Measurements from ENCODE around the gene PCLO. TPM values are rescaled to one million over a fixed set of nuclear protein-coding genes. Genes with fewer than 3 reads are reported as not detected.

Gene PCLO
- total and polyA plus RNA-seq, 2 of the 8 experiments (the other 6 are each of a cell fraction or from before 2014, with no cell fraction given) = 1.5 to 3.2 TPM

DNA sequence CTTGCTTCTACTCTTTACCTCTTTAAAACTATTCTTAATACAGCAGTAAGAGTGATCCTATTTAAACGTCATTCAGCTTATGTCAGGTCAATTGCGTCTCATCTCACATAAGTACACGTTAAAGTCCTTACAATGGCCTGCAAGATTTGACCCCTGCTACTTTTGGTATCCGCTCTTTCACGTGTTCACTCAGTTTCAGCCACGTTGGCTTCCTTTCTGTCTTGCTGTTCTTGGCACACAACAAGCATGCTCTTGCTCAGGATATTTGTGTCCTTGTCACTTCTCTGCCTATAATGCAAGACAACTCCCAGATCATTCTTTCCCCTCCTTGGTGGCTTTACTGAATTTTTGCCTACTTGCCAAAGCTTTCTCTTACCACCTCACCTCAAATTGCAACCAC lies 296.8 kb downstream of the PCLO start:
- no peak overlapping the region for H4K91ac ChIP-seq (replicated peaks; ENCODE audit: insufficient read length, low read length)
- H3K18ac ChIP-seq (ENCODE audit: extremely low read depth, low read length) = no peak overlapping the region
- no peak overlapping the region for H4K5ac ChIP-seq (ENCODE audit: insufficient read length, low read depth, low read length)
- no peak overlapping the region for H2BK5ac ChIP-seq (ENCODE audit: low read depth, low read length)
- no peak overlapping the region for H3K27ac ChIP-seq (ENCODE audit: low read depth, low read length)
- H3K4me3 ChIP-seq (ENCODE audit: extremely low read depth in 1 of 4, insufficient read depth in 2 of 4, low read depth in 3 of 4, low read length in 4 of 4) = no peak overlapping the region
- H3K56ac ChIP-seq (replicated peaks; ENCODE audit: insufficient read length, low read depth, low read length) = no peak overlapping the region
- H2BK12ac ChIP-seq (ENCODE audit: low read depth, low read length) = no peak overlapping the region
- POLR2A ChIA-PET (ENCODE audit: partially characterized antibody) = no interaction called here
- no peak for DNase-seq (ENCODE audit: low read depth in 1 of 2, low spot score in 2 of 2)
- no peak overlapping the region for H3K4me2 ChIP-seq (ENCODE audit: insufficient read depth in 1 of 2, low read depth in 2 of 2, low read length in 2 of 2)
- H4K8ac ChIP-seq (ENCODE audit: extremely low read depth, insufficient read depth, low read length) = no peak overlapping the region
- H3K4me1 ChIP-seq (replicated peaks in 1 of 4; ENCODE audit: control insufficient read depth in 3 of 4, insufficient read depth in 4 of 4, low read length in 3 of 4) = no peaks in the 10 kb centered on the region
- H3K27me3 ChIP-seq (replicated peaks in 1 of 4; ENCODE audit: control insufficient read depth in 3 of 4, extremely low read depth in 1 of 4, insufficient read depth in 3 of 4, low read length in 3 of 4) = no peaks in the 10 kb centered on the region
- 0 out of 2 replicates have a peak overlapping the region, but pooled peaks have one; percentile 55 for H2BK20ac ChIP-seq (ENCODE audit: low read length)
- no peak overlapping the region for H2AFZ ChIP-seq (ENCODE audit: low read length)
- no peaks in the 10 kb centered on the region for H3K79me1 ChIP-seq (ENCODE audit: low read depth, low read length)
- no peak overlapping the region for H2AK5ac ChIP-seq (ENCODE audit: low read depth, low read length)
- H3K4ac ChIP-seq (replicated peaks; ENCODE audit: insufficient read length, low read depth, low read length) = no peak overlapping the region
- TF ChIP-seq SP2 (IDR thresholded peaks at IDR 0.05; ENCODE audit: low read length) (no peak), PHF8 (conservative IDR thresholded peaks at IDR 0.05; ENCODE audit: low read depth, low read length) (no peak), MAFK (IDR thresholded peaks at IDR 0.05; ENCODE audit: low read depth, low read length) (no peak), TAF7 (optimal IDR thresholded peaks at IDR 0.05; ENCODE audit: borderline replicate concordance, low read depth, low read length) (no peak), EGR1 (IDR thresholded peaks at IDR 0.05; ENCODE audit: borderline replicate concordance, low read depth, low read length) (no peak)
- WGBS, 2 experiments (ENCODE audit: extremely low coverage in 1 of 2, insufficient coverage in 1 of 2, insufficient read length in 1 of 2, insufficient replicate concordance in 2 of 2, low coverage in 1 of 2, low lambda C conversion rate in 2 of 2, missing lambda C conversion rate in 1 of 2) = 95% methylated on average over 6 of the region's 6 CpGs; no CpG with 5 or more reads in 1 of the 2 experiments
- H3K9me3 ChIP-seq (ENCODE audit: insufficient read depth in 2 of 2, low read depth in 1 of 2, low read length in 1 of 2) = no peaks in the 10 kb centered on the region
- H3K9ac ChIP-seq (replicated peaks in 1 of 4; ENCODE audit: extremely low read depth in 1 of 4, low read depth in 3 of 4, low read length in 3 of 4) = no peak overlapping the region
- no peak for FAIRE-seq
- H4K20me1 ChIP-seq (replicated peaks in 1 of 2; ENCODE audit: control insufficient read depth in 1 of 2, insufficient read depth in 2 of 2, low read length in 2 of 2) = no peaks in the 10 kb centered on the region
- peaks cover 2% of the 10 kb centered on the region; the same call in 1 of the 2 replicates for H3K23me2 ChIP-seq (ENCODE audit: low read depth, low read length)
- CTCF ChIA-PET (ENCODE audit: partially characterized antibody) = no interaction called here
- no peak overlapping the region for H3K14ac ChIP-seq (ENCODE audit: insufficient read length)
- H3K36me3 ChIP-seq (ENCODE audit: control insufficient read depth in 2 of 4, insufficient read depth in 4 of 4, low read length in 3 of 4) = no peaks in the 10 kb centered on the region
- H3K23ac ChIP-seq (ENCODE audit: insufficient read length) = no peak overlapping the region
- H3K79me2 ChIP-seq (ENCODE audit: control insufficient read depth in 1 of 2, insufficient read depth in 2 of 2, low read length in 2 of 2) = no peaks in the 10 kb centered on the region
- H2BK15ac ChIP-seq (ENCODE audit: low read length) = no peak overlapping the region
- H2BK120ac ChIP-seq (replicated peaks; ENCODE audit: low read depth, low read length) = no peak overlapping the region
